ENCODE results near the gene SLC27A2.

Gene SLC27A2

GRCh38 chr15:50182219-50183013 lies 420 bp downstream of the SLC27A2 start:
- peak; percentile 45 for DNase-seq (ENCODE audit: low spot score)
- ChIA-PET POLR2A (ENCODE audit: low non-redundant PET) (no interaction called here), CTCF (interaction anchor here (0.6 to 2.0 kb wide), 9 partner anchors 10 to 174 kb away, joined by 3 to 6 read pairs (median 4); no protein-coding TSS in a partner anchor)
- H3K27ac ChIP-seq, result no peak overlapping the region
- peak; percentile 22 for TF ChIP-seq CTCF (conservative IDR thresholded peaks at IDR 0.05; ENCODE audit: low read depth)

GRCh38 chr15:50183112-50183794 lies 1.3 kb downstream of the SLC27A2 start:
- ChIA-PET CTCF (interaction anchor here (0.6 to 1.1 kb wide), 3 partner anchors 9 to 38 kb away, joined by 3 to 4 read pairs (median 3); no protein-coding TSS in a partner anchor), POLR2A (ENCODE audit: low non-redundant PET) (no interaction called here)
- DNase-seq (ENCODE audit: low spot score), result no peak
- no peak overlapping the region for H3K27ac ChIP-seq
- no peak for TF ChIP-seq CTCF (conservative IDR thresholded peaks at IDR 0.05; ENCODE audit: low read depth)

GRCh38 chr15:50184863-50185504 lies 3.0 kb downstream of the SLC27A2 start:
- POLR2A ChIA-PET (ENCODE audit: low non-redundant PET), result no interaction called here
- no peak for TF ChIP-seq CTCF (conservative IDR thresholded peaks at IDR 0.05; ENCODE audit: low read depth)
- no peak overlapping the region for H3K27ac ChIP-seq
- CTCF ChIA-PET, result interaction anchor here (0.6 kb wide), 1 partner anchor 14 kb away, joined by 4 read pairs; no protein-coding TSS in a partner anchor
- DNase-seq (ENCODE audit: low spot score), result no peak

- no peak overlapping the region for H3K27ac ChIP-seq
- TF ChIP-seq CTCF (conservative IDR thresholded peaks at IDR 0.05; ENCODE audit: low read depth), result no peak
- no peak for DNase-seq (ENCODE audit: low spot score)
- ChIA-PET POLR2A (ENCODE audit: low non-redundant PET) (no interaction called here), CTCF (no interaction called here)
Observed at GRCh38 chr15:50186090-50186489, 4.1 kb downstream of the SLC27A2 start.

- H3K27ac ChIP-seq, result no peak overlapping the region
- POLR2A ChIA-PET (ENCODE audit: low non-redundant PET), result no interaction called here
- CTCF ChIA-PET, result no interaction called here
- no peak for TF ChIP-seq CTCF (conservative IDR thresholded peaks at IDR 0.05; ENCODE audit: low read depth)
- no peak for DNase-seq (ENCODE audit: low spot score)
Observed at GRCh38 chr15:50186752-50187151, 4.8 kb downstream of the SLC27A2 start.

- no peak for TF ChIP-seq CTCF (conservative IDR thresholded peaks at IDR 0.05; ENCODE audit: low read depth)
- ChIA-PET POLR2A (ENCODE audit: low non-redundant PET) (no interaction called here), CTCF (interaction anchor here (0.6 kb wide), 1 partner anchor 273 kb away, joined by 5 read pairs; no protein-coding TSS in a partner anchor)
- no peak overlapping the region for H3K27ac ChIP-seq
- DNase-seq (ENCODE audit: low spot score), result no peak
Observed at GRCh38 chr15:50187525-50187924, 5.5 kb downstream of the SLC27A2 start.
